HFFc6 (cell line): ENCODE results near the gene FGF12. TPM values are rescaled to one million over a fixed set of nuclear protein-coding genes. Genes with fewer than 3 reads are reported as not detected.

Experiments used
- DNase-seq: peaks from one replicate; pipeline ENCODE4 v3.0.0-alpha.2; 2018
- H3K27ac Mint-ChIP-seq: 2 replicates; pipeline ENCODE4 v1.8.0; 2020; ENCODE audit warnings: mild to moderate bottlenecking, mixed read lengths
- H3K27me3 Mint-ChIP-seq: 2 replicates; pipeline ENCODE4 v1.8.0; 2021; ENCODE audit warnings: mild to moderate bottlenecking, moderate library complexity, mixed read lengths; ENCODE audit not compliant: insufficient read depth
- H3K36me3 Mint-ChIP-seq: 2 replicates; pipeline ENCODE4 v1.8.0; 2021; ENCODE audit warnings: low read depth, mixed read lengths
- H3K4me1 Mint-ChIP-seq: 2 replicates; pipeline ENCODE4 v1.8.0; 2020; ENCODE audit warnings: low read depth, mixed read lengths
- H3K4me3 Mint-ChIP-seq: 2 replicates; pipeline ENCODE4 v1.8.0; 2020; ENCODE audit warnings: mild to moderate bottlenecking, moderate library complexity, mixed read lengths
- H3K9me3 Mint-ChIP-seq: 2 replicates; pipeline ENCODE4 v1.8.0; 2020; ENCODE audit warnings: mild to moderate bottlenecking, mixed read lengths
- CTCF ChIP-seq: fragments of 200-600 bp; sonication (generic); IDR thresholded peaks from 2 replicates; pipeline ENCODE4 v1.5.0; 2021; ENCODE audit warnings: antibody characterized with exemption, mild to moderate bottlenecking
- total RNA-seq, 6 experiments: library from RNA; stranded (reverse); fragmentation: NEBNext Ultra II Directional; extraction: Animal tissue kit (Norgen Biotek cat#: 25700); gene quantifications; 2 replicates in 1 of 6; 3 replicates in 5 of 6; pipeline ENCODE4 v1.2.3, GENCODE V29; 2021

Gene FGF12
- total RNA-seq, 6 experiments from 2014 or later, result not detected

GRCh38 chr3:192482809-192483208 lies 244.5 kb downstream of the FGF12 start:
- Mint-ChIP-seq H3K27me3 (no peaks in the 10 kb centered on the region; the same call in 1 of the 2 replicates), H3K4me1 (no peaks in the 10 kb centered on the region), H3K4me3 (no peak overlapping the region), H3K27ac (no peak overlapping the region), H3K9me3 (no peaks in the 10 kb centered on the region; the same call in 1 of the 2 replicates), H3K36me3 (no peaks in the 10 kb centered on the region)
- DNase-seq, result no peak
- TF ChIP-seq CTCF, result no peak

- Mint-ChIP-seq H3K36me3 (no peaks in the 10 kb centered on the region), H3K4me1 (no peaks in the 10 kb centered on the region), H3K4me3 (no peak overlapping the region), H3K9me3 (no peaks in the 10 kb centered on the region; the same call in 1 of the 2 replicates), H3K27ac (no peak overlapping the region), H3K27me3 (no peaks in the 10 kb centered on the region; the same call in 1 of the 2 replicates)
- TF ChIP-seq CTCF, result no peak
- no peak for DNase-seq
Observed at GRCh38 chr3:192482391-192482790, 244.9 kb downstream of the FGF12 start.

GRCh38 chr3:192481638-192482037 lies 245.7 kb downstream of the FGF12 start:
- TF ChIP-seq CTCF, result no peak
- H3K36me3 Mint-ChIP-seq, result no peaks in the 10 kb centered on the region
- no peak overlapping the region for H3K4me3 Mint-ChIP-seq
- H3K27me3 Mint-ChIP-seq, result no peaks in the 10 kb centered on the region; the same call in 1 of the 2 replicates
- H3K9me3 Mint-ChIP-seq, result peaks cover 5% of the 10 kb centered on the region
- H3K4me1 Mint-ChIP-seq, result no peaks in the 10 kb centered on the region
- H3K27ac Mint-ChIP-seq, result no peak overlapping the region
- peak; percentile 12 for DNase-seq

- Mint-ChIP-seq H3K4me3 (no peak overlapping the region), H3K36me3 (no peaks in the 10 kb centered on the region), H3K27me3 (peaks cover 13% of the 10 kb centered on the region), H3K9me3 (no peaks in the 10 kb centered on the region), H3K4me1 (no peaks in the 10 kb centered on the region), H3K27ac (no peak overlapping the region)
- peak; percentile 18 for DNase-seq
- peak; percentile 89 for TF ChIP-seq CTCF
Observed at GRCh38 chr3:192467230-192468140, 259.9 kb downstream of the FGF12 start.

- H3K4me1 Mint-ChIP-seq, result peaks cover 21% of the 10 kb centered on the region
- no peak for DNase-seq
- no peak overlapping the region for H3K27ac Mint-ChIP-seq
- peaks cover 10% of the 10 kb centered on the region for H3K27me3 Mint-ChIP-seq
- H3K9me3 Mint-ChIP-seq, result no peaks in the 10 kb centered on the region
- no peaks in the 10 kb centered on the region for H3K36me3 Mint-ChIP-seq
- TF ChIP-seq CTCF, result peak; percentile 54; the same call in 1 of the 2 replicates
- no peak overlapping the region for H3K4me3 Mint-ChIP-seq
Observed at GRCh38 chr3:192449036-192449435, 278.3 kb downstream of the FGF12 start.
